NCI-H2171 treated with DMSO at 0.1 percent for 48 hours (cell line): ENCODE data around the gene CTSD.

ENCODE experiments used
- DNase-seq: peaks from one replicate; lab custom pipeline; 2025; lab: John Stamatoyannopoulos, UW

The CTSD gene

GRCh38 chr11:1755692-1756561 lies 7.8 kb downstream of the CTSD start:
- DNase-seq: peak; percentile 35

- no peak for DNase-seq
These were observed 8.4 kb downstream of the CTSD start for GRCh38 chr11:1755344-1755691.

- DNase-seq: no peak
These were observed 9.2 kb downstream of the CTSD start for GRCh38 chr11:1754376-1755150.

GRCh38 chr11:1753929-1754305 lies 9.8 kb downstream of the CTSD start:
- no peak for DNase-seq

GRCh38 chr11:1753229-1753928 lies 10.3 kb downstream of the CTSD start:
- DNase-seq: no peak

DNA sequence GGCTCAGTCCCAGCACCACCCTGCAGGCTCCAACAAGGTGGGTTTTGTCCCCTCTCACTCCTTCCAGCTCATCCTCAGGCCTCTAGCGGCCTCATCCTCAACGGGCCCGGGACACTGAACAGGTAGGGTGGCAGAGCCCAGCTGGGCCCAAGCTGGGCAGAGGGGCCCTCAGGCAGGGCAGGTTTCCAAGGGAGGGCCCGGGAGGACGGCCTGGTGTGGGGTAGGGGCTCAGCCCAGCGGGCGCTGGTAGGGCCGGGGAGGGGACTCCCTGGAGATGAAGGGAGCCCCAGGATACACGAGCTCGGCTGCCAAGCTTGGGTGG lies 10.9 kb downstream of the CTSD start:
- DNase-seq: no peak

- DNase-seq: no peak
These were observed 11.5 kb downstream of the CTSD start for GRCh38 chr11:1751999-1752906.

DNA sequence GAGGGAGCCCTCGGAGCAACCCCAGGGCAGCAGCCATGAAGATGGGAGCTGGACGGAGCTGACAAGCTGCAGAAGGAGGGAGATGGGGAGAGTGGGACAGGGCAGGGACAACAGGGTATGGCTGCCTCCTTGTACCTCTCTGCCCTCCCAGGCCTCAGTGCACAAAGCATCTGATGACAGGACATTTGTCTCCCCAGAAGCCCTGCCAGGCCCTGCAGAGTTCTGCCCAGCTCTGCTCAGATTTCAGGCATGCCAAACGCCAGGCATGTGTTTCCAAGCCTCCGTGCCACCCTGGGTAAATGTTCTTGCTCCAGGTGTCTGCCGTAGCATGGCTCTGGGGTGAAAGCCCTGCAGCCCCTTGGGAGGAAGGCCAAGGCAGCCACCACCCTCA lies 12.2 kb downstream of the CTSD start:
- DNase-seq: no peak

GRCh38 chr11:1750840-1751530 lies 12.7 kb downstream of the CTSD start:
- DNase-seq: no peak

GRCh38 chr11:1750481-1750839 lies 13.3 kb downstream of the CTSD start, which contains the start of gene IFITM10:
Gene IFITM10 (minus strand): TSS chr11:1750595. CDS start chr11:1750442, 153 bp downstream.
- DNase-seq: no peak

DNA sequence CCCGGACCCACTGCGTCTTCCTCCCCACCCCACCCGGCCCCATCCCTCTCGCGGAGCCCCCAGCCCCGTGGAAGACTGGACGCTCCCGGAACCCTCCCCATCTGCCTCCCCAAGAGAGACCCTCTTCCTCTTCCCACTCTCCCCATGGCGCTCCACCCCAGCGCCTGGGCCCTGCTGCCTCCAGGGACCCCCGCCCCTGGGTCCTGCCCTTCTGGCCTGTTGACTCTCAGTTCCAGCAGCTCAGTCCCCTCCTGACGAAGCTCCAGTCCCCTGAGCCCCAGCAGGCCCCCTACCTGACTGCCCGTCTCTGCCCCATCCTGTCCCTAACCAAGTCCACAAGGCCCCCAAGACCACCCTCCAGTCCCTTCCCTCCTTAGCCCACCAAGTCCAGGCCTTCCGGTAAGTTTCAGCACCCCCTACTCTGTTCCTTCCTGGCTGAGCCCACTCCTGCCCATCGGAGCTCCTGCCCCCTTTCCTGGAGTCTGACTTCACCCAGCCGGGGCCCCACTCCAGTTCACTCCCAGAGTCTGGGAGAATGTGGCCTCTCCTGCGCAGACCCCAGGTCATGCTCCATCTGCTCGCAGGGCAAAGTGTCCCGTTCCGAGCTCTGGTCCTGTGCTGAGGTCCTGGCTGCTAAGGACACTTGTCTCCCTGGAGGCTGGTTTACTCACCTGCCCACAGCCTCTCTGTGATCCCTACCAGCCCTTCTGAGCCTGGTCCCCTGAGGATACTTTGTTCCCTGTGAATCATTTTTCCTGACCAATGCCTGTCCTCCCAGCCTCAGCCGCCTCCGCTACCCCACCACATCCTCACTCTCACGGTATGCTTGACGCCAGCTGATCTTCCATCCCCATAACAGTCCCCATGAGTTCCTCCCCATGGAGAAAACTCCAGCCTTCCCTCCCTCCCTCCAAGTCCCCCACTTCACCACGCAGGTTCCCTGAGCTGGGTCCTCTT lies 14.1 kb downstream of the CTSD start:
- no peak for DNase-seq

- no peak for DNase-seq
These were observed 14.9 kb downstream of the CTSD start for GRCh38 chr11:1748636-1749394.

DNA sequence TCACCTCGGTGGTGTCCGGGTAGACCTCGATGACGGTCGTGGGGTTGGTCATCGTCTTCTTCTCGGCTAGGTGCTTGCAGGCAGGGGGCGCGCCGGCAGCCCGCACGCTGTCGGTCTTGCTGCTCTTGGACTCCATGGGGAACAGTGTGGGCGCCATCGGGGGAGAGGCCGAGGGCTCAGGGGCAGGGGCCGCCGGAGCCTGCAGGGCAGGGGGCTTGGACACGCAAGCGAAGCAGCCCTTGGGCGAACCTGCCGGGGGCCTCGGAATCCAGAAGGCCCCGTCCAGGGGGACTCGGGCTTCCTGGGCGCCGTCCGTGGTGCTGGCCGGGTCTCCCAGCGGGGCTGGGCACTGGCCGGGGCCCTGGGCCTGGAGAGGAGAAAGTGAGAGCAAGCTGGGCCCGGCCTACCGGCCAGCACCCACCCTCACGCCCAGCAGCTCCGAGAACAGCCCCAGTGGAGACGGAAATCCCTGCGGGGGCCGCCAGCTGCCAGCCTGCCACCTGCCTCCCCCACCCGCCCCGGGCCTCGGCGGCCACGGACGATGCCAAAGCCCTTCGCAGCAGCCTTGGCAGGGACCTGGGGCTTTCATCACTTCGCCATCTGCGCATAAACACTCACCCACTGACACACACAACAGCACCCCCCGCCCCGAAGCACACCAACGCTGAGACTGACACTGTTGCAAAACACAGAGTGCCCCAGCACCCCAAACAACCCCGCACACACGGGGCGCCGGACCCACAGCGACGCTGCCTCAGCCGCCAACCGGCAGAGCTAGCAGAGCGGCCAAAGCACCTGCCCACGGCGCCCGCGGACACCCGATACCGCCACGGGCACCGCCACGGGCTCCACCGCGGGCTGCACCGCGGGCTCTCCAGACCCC lies 15.7 kb downstream of the CTSD start:
- no peak for DNase-seq

DNA sequence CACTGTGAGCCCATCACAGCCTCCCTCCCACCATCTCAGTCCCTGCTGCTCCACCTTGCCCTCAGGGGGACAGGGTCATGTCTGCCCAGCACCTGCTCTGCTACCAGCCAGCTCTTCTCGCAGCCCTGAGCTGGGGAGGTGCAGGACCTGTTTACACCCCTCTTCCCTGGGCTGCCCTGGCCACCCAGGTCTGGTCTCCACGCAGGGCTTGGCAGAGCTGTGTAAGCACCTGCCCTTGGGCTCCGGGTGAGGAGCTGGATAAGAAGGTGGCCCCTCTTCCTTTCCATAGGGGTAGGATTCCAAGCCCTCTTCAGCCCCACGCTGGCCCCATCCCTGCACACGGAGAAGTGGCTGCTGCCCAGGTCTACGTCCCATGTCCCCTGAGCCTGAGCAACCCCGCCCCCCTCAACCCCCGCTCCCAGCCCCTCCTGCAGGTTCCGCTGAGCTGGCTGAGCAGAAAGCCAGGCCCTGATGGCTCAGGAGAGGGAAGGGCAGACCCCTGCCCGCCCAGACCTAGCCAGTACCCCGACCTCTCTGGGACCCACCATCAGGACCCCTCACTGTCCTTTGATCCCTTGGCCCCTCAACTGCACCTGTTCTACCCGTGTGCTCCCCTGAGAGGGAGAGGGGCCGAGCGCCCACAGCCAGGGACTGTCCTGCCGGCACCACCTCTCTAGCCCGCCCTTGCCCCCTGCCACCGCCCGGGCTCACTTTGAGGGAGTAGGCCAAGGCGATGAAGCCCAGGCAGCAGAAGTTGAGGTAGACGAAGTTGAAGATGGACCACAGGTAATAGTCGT lies 16.6 kb downstream of the CTSD start:
- DNase-seq: no peak

DNA sequence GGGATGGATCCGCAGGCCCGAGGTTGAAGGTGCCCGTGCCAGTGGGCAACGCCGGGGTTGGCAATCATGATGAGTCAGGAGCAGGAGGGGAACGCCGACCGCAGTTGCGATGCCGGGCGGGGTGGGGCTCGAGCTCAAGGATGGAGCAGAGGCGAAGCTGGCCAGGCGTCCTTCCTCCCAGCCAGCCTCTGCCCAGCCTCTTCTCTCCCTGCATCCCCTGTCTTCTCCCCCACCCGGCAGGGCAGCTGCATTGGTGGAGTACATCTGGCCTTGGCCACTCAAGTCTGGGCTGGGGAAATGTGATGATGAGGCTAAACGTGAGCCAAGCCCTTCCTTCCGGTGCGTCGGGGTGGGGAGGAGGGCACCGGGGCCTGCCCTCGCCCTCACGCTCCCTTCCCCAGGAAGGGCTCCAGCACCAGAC lies 17.2 kb downstream of the CTSD start:
- DNase-seq: no peak

DNA sequence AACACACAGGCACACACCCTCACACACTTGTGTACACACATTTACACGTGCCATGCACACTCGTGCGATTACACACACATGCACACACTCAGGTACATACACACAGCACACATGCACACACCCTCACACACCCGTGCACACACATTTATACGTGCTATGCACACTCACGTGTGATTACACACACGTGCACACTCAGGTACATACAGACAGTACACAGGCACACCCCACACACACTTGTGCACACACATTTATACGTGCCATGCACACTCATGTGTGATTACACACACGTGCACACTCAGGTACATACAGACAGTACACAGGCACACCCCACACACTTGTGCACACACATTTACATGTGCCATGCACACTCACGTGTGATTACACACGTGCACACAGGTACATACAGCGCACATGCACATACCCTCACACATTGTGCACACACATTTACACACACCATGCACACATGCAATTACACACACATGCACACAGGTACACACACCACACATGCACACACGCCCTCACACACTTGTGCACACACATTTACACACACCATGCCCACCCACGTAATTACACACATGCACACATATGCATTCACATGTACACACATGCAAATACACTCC lies 17.9 kb downstream of the CTSD start:
- DNase-seq: no peak
